ENCODE measurements around the gene MCF2L.
"Not testable (repeated sequence)": the region's sequence is repeated elsewhere in the genome, so short reads cannot be mapped to it uniquely, and the experiment has no call there.

MCF2L gene

GRCh38 chr13:112932971-112933370 is 36.0 kb upstream of the MCF2L start:
- no peak overlapping the region for H3K4me3 ChIP-seq (ENCODE audit: low read length)
- peaks cover 49% of the 10 kb centered on the region for H3K27me3 ChIP-seq (replicated peaks; ENCODE audit: control insufficient read depth, insufficient read depth, low read length)
- no peak overlapping the region for H3K9ac ChIP-seq (ENCODE audit: low read length)
- H3K36me3 ChIP-seq (ENCODE audit: control insufficient read depth, insufficient read depth, low read length, severe bottlenecking) = no peaks in the 10 kb centered on the region
- peaks cover 6% of the 10 kb centered on the region for H3K4me1 ChIP-seq (ENCODE audit: control insufficient read depth, insufficient read depth, low read length)
- no peak for DNase-seq (ENCODE audit: low read depth)
- no peaks in the 10 kb centered on the region for H3K9me3 ChIP-seq (ENCODE audit: control insufficient read depth, low read length)

DNA sequence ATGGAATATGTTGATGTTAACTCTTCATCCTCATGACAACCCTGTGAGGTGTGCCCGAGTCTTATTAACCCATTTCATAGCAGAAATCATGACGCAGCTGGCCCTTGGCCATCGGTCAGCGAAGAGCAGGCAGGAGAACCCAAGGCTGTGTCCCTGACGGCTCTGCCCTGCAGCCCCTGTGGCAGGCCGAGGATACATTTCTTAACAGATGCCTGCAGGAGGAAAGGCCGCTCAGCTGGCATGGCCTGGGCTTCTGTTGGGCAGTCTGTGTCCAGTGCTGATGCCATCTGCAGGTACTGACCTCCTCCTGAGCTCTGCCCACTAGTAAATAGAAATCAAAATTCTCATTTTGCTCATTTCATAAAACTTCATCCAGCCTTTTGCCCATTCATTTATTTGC is 35.4 kb upstream of the MCF2L start:
- no peak overlapping the region for H3K4me3 ChIP-seq (ENCODE audit: low read length)
- H3K9me3 ChIP-seq (ENCODE audit: control insufficient read depth, low read length) = no peaks in the 10 kb centered on the region
- peaks cover 6% of the 10 kb centered on the region for H3K4me1 ChIP-seq (ENCODE audit: control insufficient read depth, insufficient read depth, low read length)
- peaks cover 43% of the 10 kb centered on the region for H3K27me3 ChIP-seq (replicated peaks; ENCODE audit: control insufficient read depth, insufficient read depth, low read length)
- no peak overlapping the region for H3K9ac ChIP-seq (ENCODE audit: low read length)
- no peak for DNase-seq (ENCODE audit: low read depth)
- H3K36me3 ChIP-seq (ENCODE audit: control insufficient read depth, insufficient read depth, low read length, severe bottlenecking) = no peaks in the 10 kb centered on the region

DNA sequence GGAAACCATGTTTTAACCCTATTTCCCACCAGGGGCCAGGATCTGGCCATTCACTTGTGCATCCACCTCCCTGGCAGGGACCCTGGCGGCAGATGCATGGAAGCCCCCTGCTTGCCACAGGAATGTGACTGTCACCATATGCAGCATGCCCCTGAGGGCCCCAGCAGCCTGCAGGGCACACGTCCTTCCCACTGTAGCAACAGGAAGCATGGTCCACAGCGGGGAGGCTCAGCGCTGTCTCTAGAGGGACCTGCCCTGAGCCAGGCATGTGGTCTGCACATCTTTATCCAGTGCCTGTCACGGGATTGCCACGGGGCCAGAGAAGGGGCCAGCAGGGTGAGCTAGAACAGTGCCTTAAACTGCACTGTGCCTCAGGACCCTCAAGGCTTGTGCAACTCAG is 34.9 kb upstream of the MCF2L start:
- DNase-seq (ENCODE audit: low read depth) = no peak
- no peak overlapping the region for H3K9ac ChIP-seq (ENCODE audit: low read length)
- H3K9me3 ChIP-seq (ENCODE audit: control insufficient read depth, low read length) = no peaks in the 10 kb centered on the region
- peaks cover 40% of the 10 kb centered on the region for H3K27me3 ChIP-seq (replicated peaks; ENCODE audit: control insufficient read depth, insufficient read depth, low read length)
- H3K36me3 ChIP-seq (ENCODE audit: control insufficient read depth, insufficient read depth, low read length, severe bottlenecking) = no peaks in the 10 kb centered on the region
- no peak overlapping the region for H3K4me3 ChIP-seq (ENCODE audit: low read length)
- H3K4me1 ChIP-seq (ENCODE audit: control insufficient read depth, insufficient read depth, low read length) = peaks cover 4% of the 10 kb centered on the region

- Histone ChIP-seq H3K4me3 (ENCODE audit: low read length) (no peak overlapping the region), H3K9ac (ENCODE audit: low read length) (no peak overlapping the region), H3K9me3 (ENCODE audit: control insufficient read depth, low read length) (no peaks in the 10 kb centered on the region), H3K27me3 (replicated peaks; ENCODE audit: control insufficient read depth, insufficient read depth, low read length) (peaks cover 38% of the 10 kb centered on the region), H3K36me3 (ENCODE audit: control insufficient read depth, insufficient read depth, low read length, severe bottlenecking) (no peaks in the 10 kb centered on the region), H3K4me1 (ENCODE audit: control insufficient read depth, insufficient read depth, low read length) (peaks cover 4% of the 10 kb centered on the region)
- no peak for DNase-seq (ENCODE audit: low read depth)
Observed at GRCh38 chr13:112938680-112939079, 30.3 kb upstream of the MCF2L start.

DNA sequence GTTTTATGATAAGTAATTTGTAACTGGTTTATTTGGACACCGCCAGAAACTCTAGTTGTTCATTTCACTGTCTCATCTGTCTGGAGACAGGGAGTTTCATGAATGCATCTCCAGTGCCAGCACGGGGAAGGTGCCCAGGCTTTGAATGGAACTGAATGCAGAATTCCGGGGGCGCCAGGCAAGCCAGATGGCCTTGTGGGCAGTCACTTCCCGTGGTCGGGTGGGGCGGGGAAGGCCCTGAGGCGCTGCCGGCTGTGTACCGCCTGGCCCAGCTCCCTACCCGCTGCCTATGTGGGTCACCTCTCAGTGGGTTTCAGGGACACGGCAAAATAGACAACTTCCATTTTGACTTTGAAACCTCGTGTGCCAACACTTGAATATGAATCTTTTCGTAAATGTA is 28.8 kb upstream of the MCF2L start:
- DNase-seq (ENCODE audit: low read depth) = no peak
- Histone ChIP-seq H3K4me3 (ENCODE audit: low read length) (no peak overlapping the region), H3K9me3 (ENCODE audit: control insufficient read depth, low read length) (no peaks in the 10 kb centered on the region), H3K27me3 (replicated peaks; ENCODE audit: control insufficient read depth, insufficient read depth, low read length) (peaks cover 33% of the 10 kb centered on the region), H3K36me3 (ENCODE audit: control insufficient read depth, insufficient read depth, low read length, severe bottlenecking) (no peaks in the 10 kb centered on the region), H3K9ac (ENCODE audit: low read length) (no peak overlapping the region), H3K4me1 (ENCODE audit: control insufficient read depth, insufficient read depth, low read length) (peaks cover 4% of the 10 kb centered on the region)

- Histone ChIP-seq H3K4me1 (ENCODE audit: control insufficient read depth, insufficient read depth, low read length) (peaks cover 4% of the 10 kb centered on the region), H3K27me3 (replicated peaks; ENCODE audit: control insufficient read depth, insufficient read depth, low read length) (peaks cover 35% of the 10 kb centered on the region), H3K4me3 (ENCODE audit: low read length) (no peak overlapping the region), H3K9ac (ENCODE audit: low read length) (no peak overlapping the region), H3K36me3 (ENCODE audit: control insufficient read depth, insufficient read depth, low read length, severe bottlenecking) (no peaks in the 10 kb centered on the region), H3K9me3 (ENCODE audit: control insufficient read depth, low read length) (no peaks in the 10 kb centered on the region)
- no peak for DNase-seq (ENCODE audit: low read depth)
Observed at GRCh38 chr13:112941349-112941748, 27.7 kb upstream of the MCF2L start.

- not testable (repeated sequence) for H3K4me3 ChIP-seq (ENCODE audit: low read length); H3K9me3 ChIP-seq (ENCODE audit: control insufficient read depth, low read length); H3K9ac ChIP-seq (ENCODE audit: low read length); DNase-seq (ENCODE audit: low read depth); H3K36me3 ChIP-seq (ENCODE audit: control insufficient read depth, insufficient read depth, low read length, severe bottlenecking); H3K4me1 ChIP-seq (ENCODE audit: control insufficient read depth, insufficient read depth, low read length)
- H3K27me3 ChIP-seq (replicated peaks; ENCODE audit: control insufficient read depth, insufficient read depth, low read length) = peaks cover 35% of the 10 kb centered on the region
Observed at GRCh38 chr13:112941765-112942164, 27.2 kb upstream of the MCF2L start.

- H3K9ac ChIP-seq (ENCODE audit: low read length) = peak overlapping the region; percentile 17
- H3K4me3 ChIP-seq (ENCODE audit: low read length) = peak overlapping the region; percentile 74
- peaks cover 44% of the 10 kb centered on the region for H3K27me3 ChIP-seq (replicated peaks; ENCODE audit: control insufficient read depth, insufficient read depth, low read length)
- no peaks in the 10 kb centered on the region for H3K9me3 ChIP-seq (ENCODE audit: control insufficient read depth, low read length)
- H3K36me3 ChIP-seq (ENCODE audit: control insufficient read depth, insufficient read depth, low read length, severe bottlenecking) = no peaks in the 10 kb centered on the region
- H3K4me1 ChIP-seq (ENCODE audit: control insufficient read depth, insufficient read depth, low read length) = peaks cover 4% of the 10 kb centered on the region
- peak; percentile 98 for DNase-seq (ENCODE audit: low read depth)
Observed at GRCh38 chr13:112942689-112943308, 26.2 kb upstream of the MCF2L start.

DNA sequence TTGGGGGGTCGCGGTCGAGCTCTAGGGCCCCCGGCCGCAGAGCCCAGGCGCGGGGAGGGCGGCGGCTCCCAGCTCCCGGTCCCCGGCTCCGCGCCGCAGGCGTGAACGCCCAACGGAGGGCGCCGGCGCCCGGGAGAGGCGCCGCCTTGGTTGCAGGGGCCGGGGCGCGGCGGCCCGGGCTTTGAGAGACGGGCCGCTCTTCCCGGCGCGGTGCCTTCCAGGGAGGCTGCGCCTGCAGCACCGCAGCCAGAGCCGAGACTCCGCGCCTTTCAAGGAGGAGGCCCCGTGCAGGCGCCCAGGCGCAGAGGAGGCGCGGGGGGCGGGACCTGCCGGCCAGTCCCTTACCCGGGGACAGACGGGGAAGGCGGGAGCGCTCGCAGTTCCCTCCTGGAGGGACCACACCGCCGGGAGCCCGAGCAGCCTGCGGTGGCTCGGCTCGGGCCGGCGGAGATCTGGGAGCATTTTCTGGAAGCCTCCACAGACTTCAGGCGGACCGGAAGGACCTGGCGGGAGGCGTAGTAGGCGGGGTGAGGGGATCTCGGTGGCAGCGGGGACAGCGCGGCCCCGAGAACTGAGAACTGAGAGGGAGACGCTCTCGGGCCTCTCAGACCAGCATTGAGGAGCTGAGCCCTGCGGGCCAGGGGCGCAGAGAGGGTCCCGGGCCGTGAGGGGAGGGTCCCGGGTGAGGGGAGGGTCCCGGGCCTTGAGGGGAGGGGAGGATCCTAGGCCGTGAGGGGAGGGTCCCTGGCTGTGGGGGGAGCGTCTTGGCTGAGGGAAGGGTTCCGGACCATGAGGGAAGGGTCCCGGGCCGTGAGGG is 25.5 kb upstream of the MCF2L start:
- Histone ChIP-seq H3K36me3 (ENCODE audit: control insufficient read depth, insufficient read depth, low read length, severe bottlenecking) (no peaks in the 10 kb centered on the region), H3K4me3 (ENCODE audit: low read length) (peak overlapping the region; percentile 74)
- peak; percentile 59 for DNase-seq (ENCODE audit: low read depth)

GRCh38 chr13:112947796-112948195 is 21.2 kb upstream of the MCF2L start:
- peaks cover 74% of the 10 kb centered on the region for H3K27me3 ChIP-seq (replicated peaks; ENCODE audit: control insufficient read depth, insufficient read depth, low read length)
- peaks cover 4% of the 10 kb centered on the region for H3K4me1 ChIP-seq (ENCODE audit: control insufficient read depth, insufficient read depth, low read length)
- H3K9me3 ChIP-seq (ENCODE audit: control insufficient read depth, low read length) = no peaks in the 10 kb centered on the region
- H3K4me3 ChIP-seq (ENCODE audit: low read length) = no peak overlapping the region
- no peaks in the 10 kb centered on the region for H3K36me3 ChIP-seq (ENCODE audit: control insufficient read depth, insufficient read depth, low read length, severe bottlenecking)
- DNase-seq (ENCODE audit: low read depth) = no peak
- H3K9ac ChIP-seq (ENCODE audit: low read length) = no peak overlapping the region

More for the DNA sequence above, 25.5 kb upstream of the MCF2L start:
- H3K4me1 ChIP-seq (ENCODE audit: control insufficient read depth, insufficient read depth, low read length) = peaks cover 4% of the 10 kb centered on the region
- H3K27me3 ChIP-seq (replicated peaks; ENCODE audit: control insufficient read depth, insufficient read depth, low read length) = peaks cover 51% of the 10 kb centered on the region
- H3K9me3 ChIP-seq (ENCODE audit: control insufficient read depth, low read length) = no peaks in the 10 kb centered on the region
- peak overlapping the region; percentile 17 for H3K9ac ChIP-seq (ENCODE audit: low read length)

DNA sequence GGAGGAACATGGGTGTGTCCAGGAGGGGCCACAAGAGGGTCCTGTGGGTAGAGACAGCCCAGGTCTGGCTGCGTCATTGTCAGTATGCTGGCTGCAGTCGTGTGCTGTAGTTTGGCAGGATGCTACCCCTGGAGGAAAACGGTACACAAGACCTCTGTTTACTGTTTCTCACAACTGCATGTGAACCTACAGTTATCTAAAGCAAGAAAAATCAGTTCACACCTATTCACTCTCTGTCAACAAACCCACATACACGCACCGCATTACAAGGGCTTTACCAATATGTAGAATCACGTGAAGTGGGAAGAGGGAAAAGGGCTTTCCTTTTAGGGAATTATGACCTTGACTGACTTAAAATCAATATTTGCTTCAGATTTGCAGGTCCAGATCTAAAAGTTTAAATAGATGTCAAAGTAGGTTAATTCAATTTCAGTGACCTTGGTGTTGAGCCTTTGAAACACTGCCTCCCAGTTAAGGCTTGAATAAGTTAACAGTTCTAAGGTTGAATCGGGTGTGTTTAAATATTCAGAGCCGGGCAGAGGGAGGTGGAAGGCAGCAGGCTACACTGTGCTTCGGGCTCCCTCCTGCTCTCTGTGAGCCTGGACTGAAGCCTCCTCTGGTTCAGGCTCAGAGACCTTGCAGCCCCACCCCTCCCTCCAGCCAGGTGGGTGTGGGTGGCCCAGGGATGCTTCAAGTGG is 17.2 kb upstream of the MCF2L start:
- Histone ChIP-seq H3K9ac (ENCODE audit: low read length) (no peak overlapping the region), H3K4me1 (ENCODE audit: control insufficient read depth, insufficient read depth, low read length) (no peaks in the 10 kb centered on the region), H3K9me3 (ENCODE audit: control insufficient read depth, low read length) (no peaks in the 10 kb centered on the region), H3K4me3 (ENCODE audit: low read length) (no peak overlapping the region), H3K36me3 (ENCODE audit: control insufficient read depth, insufficient read depth, low read length, severe bottlenecking) (no peaks in the 10 kb centered on the region), H3K27me3 (replicated peaks; ENCODE audit: control insufficient read depth, insufficient read depth, low read length) (peaks cover 94% of the 10 kb centered on the region)
- DNase-seq (ENCODE audit: low read depth) = no peak

All from adipocyte (in vitro differentiated cells).